ENCODE data around the gene ARHGEF35. TPM values are rescaled to one million over a fixed set of nuclear protein-coding genes. Genes with fewer than 3 reads are reported as not detected.

ARHGEF35 gene
- under 0.01 and 0.19 TPM in 2 replicates for total RNA-seq

GRCh38 chr7:144195212-144195872 is at the start of gene ARHGEF35:
Gene ARHGEF35, minus strand, starts transcription at chr7:144195833. Its CDS starts 7,450 bp downstream, at chr7:144188383.

DNA sequence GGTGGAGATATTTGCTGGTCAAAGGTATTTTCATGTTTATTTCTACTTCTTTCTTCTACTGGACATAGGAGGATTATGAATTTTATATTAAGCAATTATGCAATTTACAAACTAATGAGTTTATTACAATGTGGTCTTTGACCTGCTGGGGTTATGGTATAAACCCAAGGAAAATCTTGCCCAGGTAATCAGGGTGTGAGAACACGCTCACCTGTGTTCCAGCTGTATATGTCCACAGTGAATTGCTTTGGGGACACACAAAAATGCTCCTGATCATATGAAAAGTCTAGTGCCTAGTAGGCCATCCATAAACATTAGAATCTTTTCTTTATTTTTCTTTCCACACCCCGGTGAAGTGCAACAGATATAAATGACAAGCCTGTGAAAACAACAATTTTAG is 43.7 kb upstream of the ARHGEF35 start, which contains the start of gene OR2A42:
TSS of gene OR2A42 (minus strand) at position 241 of the 400 bp plus-strand sequence. CDS start 6,762 bp downstream, outside the sequence.

GRCh38 chr7:144183166-144183565 is 12.5 kb downstream of the ARHGEF35 start, which contains the start of gene CTAGE4:
Gene CTAGE4, plus strand, starts transcription at chr7:144183466. Its CDS starts 38 bp downstream, at chr7:144183504.

Other genes with a start within 250 kb of the ARHGEF35 start
- gene OR2F1, start 241.0 kb downstream of the ARHGEF35 start, total RNA-seq: not detected in 2 replicates
- gene OR6B1, start 195.5 kb downstream of the ARHGEF35 start, total RNA-seq: not detected in 2 replicates
- gene OR2A5, start 146.9 kb downstream of the ARHGEF35 start, total RNA-seq: not detected in 2 replicates
- gene OR2A25, start 126.0 kb downstream of the ARHGEF35 start, total RNA-seq: not detected in 2 replicates
- not detected in 2 replicates for gene OR2A12, start 109.6 kb downstream of the ARHGEF35 start, total RNA-seq
- not detected in 2 replicates for gene OR2A2, start 86.2 kb downstream of the ARHGEF35 start, total RNA-seq
- gene OR2A14, start 72.7 kb downstream of the ARHGEF35 start, total RNA-seq: not detected in 2 replicates
- gene CTAGE4, start 12.4 kb downstream of the ARHGEF35 start, total RNA-seq: 0.29 TPM in 1 of 2 replicates, not detected in the other
- not detected in 2 replicates for gene OR2A42, start 43.8 kb upstream of the ARHGEF35 start, total RNA-seq
- gene OR2A7, start 69.0 kb upstream of the ARHGEF35 start, total RNA-seq: not detected in 2 replicates
- under 0.01 TPM in 1 of 2 replicates, not detected in the other for gene CTAGE8, start 73.5 kb upstream of the ARHGEF35 start, total RNA-seq
- not detected in 2 replicates for gene OR2A1, start 116.6 kb upstream of the ARHGEF35 start, total RNA-seq
- gene ARHGEF5, start 159.6 kb upstream of the ARHGEF35 start, total RNA-seq: 0.29 and 0.33 TPM in 2 replicates
- gene NOBOX, start 207.9 kb upstream of the ARHGEF35 start, total RNA-seq: not detected in 2 replicates